ENCODE data around the gene VTI1A.
"Not testable (repeated sequence)": the region's sequence is repeated elsewhere in the genome, so short reads cannot be mapped to it uniquely, and the experiment has no call there.

Gene VTI1A

GRCh38 chr10:112728997-112729396 lies 282.0 kb downstream of the VTI1A start:
- no peak for DNase-seq

- not testable (repeated sequence) for DNase-seq
These were observed 284.4 kb downstream of the VTI1A start for GRCh38 chr10:112731450-112731849.

- DNase-seq = no peak
These were observed 285.4 kb downstream of the VTI1A start for GRCh38 chr10:112732277-112732921.

- DNase-seq = no peak
These were observed 288.2 kb downstream of the VTI1A start for GRCh38 chr10:112735041-112735695.

GRCh38 chr10:112738606-112739591 lies 291.9 kb downstream of the VTI1A start:
- no peak for DNase-seq

- no peak for DNase-seq
These were observed 292.8 kb downstream of the VTI1A start for GRCh38 chr10:112739592-112740353.

GRCh38 chr10:112741830-112742402 lies 294.9 kb downstream of the VTI1A start:
- no peak for DNase-seq

GRCh38 chr10:112744181-112745096 lies 297.4 kb downstream of the VTI1A start:
- DNase-seq = no peak

GRCh38 chr10:112746329-112746728 lies 299.3 kb downstream of the VTI1A start:
- no peak for DNase-seq

GRCh38 chr10:112750427-112751167 lies 303.6 kb downstream of the VTI1A start:
- DNase-seq = no peak

- DNase-seq = no peak
These were observed 304.6 kb downstream of the VTI1A start for GRCh38 chr10:112751651-112752050.

GRCh38 chr10:112752288-112752687 lies 305.3 kb downstream of the VTI1A start:
- DNase-seq = no peak

GRCh38 chr10:112753961-112754411 lies 307.0 kb downstream of the VTI1A start:
- no peak for DNase-seq

GRCh38 chr10:112755446-112756234 lies 308.6 kb downstream of the VTI1A start:
- no peak for DNase-seq

- no peak for DNase-seq
These were observed 309.2 kb downstream of the VTI1A start for GRCh38 chr10:112756235-112756527.

- DNase-seq = no peak
These were observed 311.9 kb downstream of the VTI1A start for GRCh38 chr10:112758961-112759360.

GRCh38 chr10:112759496-112759895 lies 312.5 kb downstream of the VTI1A start:
- no peak for DNase-seq

- DNase-seq = no peak
These were observed 314.2 kb downstream of the VTI1A start for GRCh38 chr10:112761256-112761655.

- no peak for DNase-seq
These were observed 317.0 kb downstream of the VTI1A start for GRCh38 chr10:112763916-112764520.
